Lung (tissue), 12 donors: ENCODE data around the gene NCAM1. TPM values are rescaled to one million over a fixed set of nuclear protein-coding genes. Genes with fewer than 3 reads are reported as not detected.

Experiments
- ATAC-seq: fragments of 200-7000 bp; cut with Tn5 transposase; one replicate; pipeline ENCODE4 v1.9.1; 2020; ENCODE audit warnings: moderate number of reproducible peaks; ENCODE audit not compliant: insufficient read depth, low FRiP score
- DNase-seq, 3 donors: peaks; one replicate each; pipeline ENCODE4 v3.0.0-alpha.2; 2013 to 2017
- H3K27ac ChIP-seq, 2 donors: one replicate each; pipeline ENCODE4 v1.5.1; 2013; ENCODE audit warnings: mild to moderate bottlenecking in 2 of 2, moderate library complexity in 2 of 2, control low read depth in 1 of 2, inconsistent platforms in 1 of 2, low read depth in 1 of 2, low read length in 1 of 2
- H3K27me3 ChIP-seq, 3 donors: one replicate each; pipeline ENCODE4 v1.5.1; 2013; ENCODE audit warnings: low read length in 2 of 3; ENCODE audit not compliant: control insufficient read depth in 3 of 3, insufficient read depth in 3 of 3
- H3K36me3 ChIP-seq, 4 donors: one replicate each; pipeline ENCODE4 v1.5.1; 2013; ENCODE audit warnings: low read length in 4 of 4, mild to moderate bottlenecking in 1 of 4, moderate library complexity in 1 of 4; ENCODE audit not compliant: control insufficient read depth in 4 of 4, insufficient read depth in 4 of 4
- H3K4me1 ChIP-seq, 5 donors: one replicate each; pipeline ENCODE4 v1.5.1; 2013; ENCODE audit warnings: low read length in 5 of 5, mild to moderate bottlenecking in 2 of 5, moderate library complexity in 1 of 5; ENCODE audit not compliant: control insufficient read depth in 5 of 5, insufficient read depth in 5 of 5
- H3K4me3 ChIP-seq: one replicate; pipeline ENCODE4 v1.5.1; 2013; ENCODE audit warnings: mild to moderate bottlenecking, control low read depth, moderate library complexity
- H3K9ac ChIP-seq, 2 donors: one replicate each; pipeline ENCODE4 v1.5.1; 2013; ENCODE audit warnings: low read length in 2 of 2, control low read depth in 1 of 2; ENCODE audit not compliant: insufficient read depth in 1 of 2
- H3K9me3 ChIP-seq, 4 donors: one replicate each; pipeline ENCODE4 v1.5.1; 2013; ENCODE audit warnings: low read length in 3 of 4, mild to moderate bottlenecking in 1 of 4, moderate library complexity in 1 of 4; ENCODE audit not compliant: control insufficient read depth in 4 of 4, insufficient read depth in 3 of 4
- WGBS, 2 donors: extraction: QIAGEN DNeasy Blood & Tissue Kit; methylation state at CpG; one replicate each; pipeline ENCODE4 v1.1.7; 2013; 5-methylcytosine and 5-hydroxymethylcytosine counted together
- polyA plus RNA-seq, 2 donors: library from polyadenylated mRNA; stranded (reverse); fragments of 200-250 nt; gene quantifications; one replicate each; pipeline ENCODE4 v1.2.1, GENCODE V29; 2013
- total RNA-seq, 2 donors: library from RNA; depleted of rRNA in 1 of 2; stranded (reverse); fragments of >200 nt in 1 of 2; gene quantifications; one replicate each; pipeline ENCODE4 v1.2.1, GENCODE V29; 2014 to 2021
- TF ChIP-seq, protein P1 (sequence below): IDR thresholded peaks from 2 replicates; pipeline ENCODE4 v1.5.1; 2012; ENCODE audit warnings: mild to moderate bottlenecking; ENCODE audit errors: control extremely low read depth, extremely low read depth
- donor health status: control.
- donor health status: control.
- donor health status: Bipolar disorder and iron deficiency.
- donor health status: healthy.
- donor health status: DM: yes; HTN: yes; CAD: no.

Gene NCAM1
- total and polyA plus RNA-seq, 4 donors, result 0.28 to 36.5 (median 2.4) TPM

DNA sequence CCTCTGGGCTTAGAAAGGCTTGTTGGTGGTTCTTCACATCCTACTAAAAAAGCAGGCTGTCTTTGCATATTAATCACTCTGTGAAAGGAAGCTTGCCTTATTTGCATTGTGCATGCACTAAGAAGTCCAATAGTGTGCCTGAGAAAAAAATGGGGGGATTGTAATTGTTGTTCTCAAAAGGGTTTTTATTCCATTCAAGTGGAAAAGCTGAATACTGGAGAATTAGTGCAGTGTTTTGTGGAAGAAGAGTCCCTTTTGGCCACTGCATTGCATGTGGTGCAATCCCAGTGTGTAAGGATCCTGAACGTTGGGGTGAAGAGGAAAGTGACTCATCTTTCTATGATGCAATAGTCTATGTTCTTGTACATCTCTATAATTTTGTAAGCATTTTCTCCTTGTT, 16.5 kb downstream of the NCAM1 start:
- TF ChIP-seq, protein P1, sequence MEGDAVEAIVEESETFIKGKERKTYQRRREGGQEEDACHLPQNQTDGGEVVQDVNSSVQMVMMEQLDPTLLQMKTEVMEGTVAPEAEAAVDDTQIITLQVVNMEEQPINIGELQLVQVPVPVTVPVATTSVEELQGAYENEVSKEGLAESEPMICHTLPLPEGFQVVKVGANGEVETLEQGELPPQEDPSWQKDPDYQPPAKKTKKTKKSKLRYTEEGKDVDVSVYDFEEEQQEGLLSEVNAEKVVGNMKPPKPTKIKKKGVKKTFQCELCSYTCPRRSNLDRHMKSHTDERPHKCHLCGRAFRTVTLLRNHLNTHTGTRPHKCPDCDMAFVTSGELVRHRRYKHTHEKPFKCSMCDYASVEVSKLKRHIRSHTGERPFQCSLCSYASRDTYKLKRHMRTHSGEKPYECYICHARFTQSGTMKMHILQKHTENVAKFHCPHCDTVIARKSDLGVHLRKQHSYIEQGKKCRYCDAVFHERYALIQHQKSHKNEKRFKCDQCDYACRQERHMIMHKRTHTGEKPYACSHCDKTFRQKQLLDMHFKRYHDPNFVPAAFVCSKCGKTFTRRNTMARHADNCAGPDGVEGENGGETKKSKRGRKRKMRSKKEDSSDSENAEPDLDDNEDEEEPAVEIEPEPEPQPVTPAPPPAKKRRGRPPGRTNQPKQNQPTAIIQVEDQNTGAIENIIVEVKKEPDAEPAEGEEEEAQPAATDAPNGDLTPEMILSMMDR, result no peak
- no peaks in the 10 kb centered on the region for H3K36me3 ChIP-seq
- WGBS, 2 donors, result 3 to 7% methylated on average over 1 of the region's 1 CpG
- H3K27ac ChIP-seq, result no peak overlapping the region
- ATAC-seq (no peak), DNase-seq (peak in 2 of 3 donors; percentile 41 to 63)
- H3K9me3 ChIP-seq, result no peaks in the 10 kb centered on the region
- H3K4me3 ChIP-seq, result no peak overlapping the region
- peaks cover 0 to 12% (median 6%) of the 10 kb centered on the region in 5 donors for H3K4me1 ChIP-seq
- no peaks in the 10 kb centered on the region for H3K27me3 ChIP-seq
- H3K9ac ChIP-seq, result no peak overlapping the region

DNA sequence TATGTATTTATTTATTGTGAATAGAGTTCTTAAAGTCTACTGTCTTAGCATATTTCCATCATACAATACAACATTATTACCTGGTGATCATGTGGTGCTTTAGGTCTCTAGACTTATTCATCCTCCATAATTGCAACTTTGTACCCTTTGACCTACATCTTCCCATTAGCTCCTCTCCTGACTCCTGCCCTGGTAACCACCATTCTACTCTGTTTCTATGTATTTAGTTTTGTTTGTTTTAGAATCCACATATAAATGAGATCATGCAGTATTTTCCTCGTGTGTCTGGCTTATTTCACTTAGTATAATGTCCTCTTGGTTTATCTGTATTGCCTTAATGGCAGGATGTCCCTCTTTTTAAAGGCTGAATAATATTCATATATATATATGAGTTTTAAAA, 22.7 kb downstream of the NCAM1 start:
- 47 to 63% methylated on average over 1 of the region's 1 CpG for WGBS, 2 donors
- ATAC-seq, result no peak
- Histone ChIP-seq H3K27ac (no peak overlapping the region), H3K36me3 (no peaks in the 10 kb centered on the region), H3K4me1 (no peaks in the 10 kb centered on the region), H3K27me3 (no peaks in the 10 kb centered on the region), H3K9me3 (peaks cover 0 to 7% (median under 1%) of the 10 kb centered on the region in 4 donors), H3K4me3 (no peak overlapping the region), H3K9ac (no peak overlapping the region)
- TF ChIP-seq, protein P1, result no peak
- DNase-seq, result no peak

DNA sequence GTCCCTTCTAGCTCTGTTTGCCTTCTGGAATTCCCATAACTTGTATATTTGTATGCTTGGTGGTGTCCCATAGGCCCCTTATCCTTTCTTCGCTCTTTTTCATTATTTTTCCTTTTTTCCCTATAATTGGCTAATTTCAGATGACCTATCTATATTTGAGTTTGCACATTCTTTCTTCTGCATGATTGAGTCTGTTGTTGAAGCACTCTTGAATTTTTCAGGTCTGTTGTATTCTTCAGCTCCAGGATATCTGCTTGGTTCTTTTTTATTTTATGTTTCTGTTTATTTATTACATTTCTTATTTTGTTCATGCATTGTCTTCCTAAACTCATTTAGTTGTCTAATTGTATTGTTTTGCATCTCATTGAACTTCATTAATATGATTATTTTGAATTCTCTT, 28.0 kb downstream of the NCAM1 start:
- Histone ChIP-seq H3K4me3 (no peak overlapping the region), H3K36me3 (no peaks in the 10 kb centered on the region), H3K27me3 (no peaks in the 10 kb centered on the region), H3K9ac (no peak overlapping the region), H3K27ac (no peak overlapping the region), H3K4me1 (no peaks in the 10 kb centered on the region), H3K9me3 (peaks cover 0 to 24% (median 5%) of the 10 kb centered on the region in 4 donors)
- TF ChIP-seq, protein P1, result no peak
- ATAC-seq (no peak), DNase-seq (no peak)
- WGBS, 2 donors, result 93% methylated on average over 1 of the region's 1 CpG

DNA sequence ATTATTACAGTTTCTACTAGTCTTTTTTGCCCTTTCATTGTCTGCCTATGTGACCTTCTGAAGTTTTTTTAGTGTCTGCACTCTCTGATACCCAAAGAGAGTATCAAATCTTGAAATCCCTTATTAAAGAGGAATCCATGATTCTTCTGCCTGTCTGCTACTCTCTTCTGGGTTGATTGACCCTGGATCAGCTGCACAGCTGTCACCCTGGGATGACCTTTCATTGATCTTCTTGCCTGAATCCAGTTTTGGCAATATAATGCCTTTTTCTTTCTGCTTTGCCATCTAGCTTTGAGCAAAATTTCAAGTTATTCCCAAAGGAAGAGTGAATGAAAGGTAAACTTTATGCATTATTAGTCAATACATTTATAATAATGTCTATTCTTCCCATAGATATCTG, 32.6 kb downstream of the NCAM1 start:
- ATAC-seq, result no peak
- no peak for DNase-seq
- TF ChIP-seq, protein P1, result no peak
- Histone ChIP-seq H3K36me3 (no peaks in the 10 kb centered on the region), H3K27me3 (no peaks in the 10 kb centered on the region), H3K9me3 (peaks cover 0 to 17% (median 4%) of the 10 kb centered on the region in 4 donors), H3K4me3 (no peak overlapping the region), H3K27ac (no peak overlapping the region), H3K9ac (no peak overlapping the region), H3K4me1 (peaks cover 0 to 8% (median 0%) of the 10 kb centered on the region in 5 donors)
